HCT116 (cell line): ENCODE results near the gene TRIM65. TPM values are rescaled to one million over a fixed set of nuclear protein-coding genes. Genes with fewer than 3 reads are reported as not detected.

Experiments used
- ATAC-seq: fragments of 200-7000 bp; cut with Tn5 transposase; 2 replicates; pipeline ENCODE4 v1.9.1; 2020; ENCODE audit warnings: mild to moderate bottlenecking, moderate library complexity
- BruUV-seq: library from RNA; stranded (reverse); fragments of 400-500 nt; replicated peaks from 2 replicates; lab custom pipeline; 2021; lab: Mats Ljungman, UMichigan
- CTCF ChIA-PET: fragments of 300-600 bp; sonication (Branson Sonifier 250); formaldehyde crosslinking; loops from one replicate; lab custom pipeline; 2021; ENCODE audit warnings: antibody characterized with exemption; lab: Charles Lee
- POLR2A ChIA-PET: fragments of 300-600, 350-600 bp; sonication (Branson Sonifier 250); formaldehyde crosslinking; loops from one replicate; lab custom pipeline; 2021; ENCODE audit warnings: antibody characterized with exemption; lab: Charles Lee
- RAD21 ChIA-PET, 2 experiments: fragments of 300-600 bp; sonication (Branson Sonifier 250); formaldehyde crosslinking; loops; one replicate each; lab custom pipeline; 2023; ENCODE audit warnings: low total read pairs in 2 of 2; ENCODE audit not compliant: uncharacterized antibody in 2 of 2, unreplicated experiment in 2 of 2, low non-redundant PET in 1 of 2; lab: Charles Lee
- DNase-seq: peaks from one replicate; pipeline ENCODE4 v3.0.0-alpha.2; 2010; ENCODE audit warnings: low read depth, low spot score
- H2AFZ ChIP-seq: fragments of 200-600 bp; shearing (Covaris generic), sonication (generic); 2 replicates; pipeline ENCODE4 v1.6.1; 2017; ENCODE audit warnings: low read depth, mixed run types, mixed read lengths, antibody characterized with exemption, low read length; ENCODE audit not compliant: poor library complexity, severe bottlenecking
- H3K27ac ChIP-seq: 2 replicates; pipeline ENCODE4 v1.5.1; 2012; ENCODE audit warnings: low read depth, low read length
- H3K27me3 ChIP-seq: fragments of 200-600 bp; sonication (generic); 2 replicates; pipeline ENCODE4 v1.6.1; 2016; ENCODE audit warnings: mixed run types, low read length, mixed read lengths; ENCODE audit not compliant: insufficient read depth
- H3K36me3 ChIP-seq, 2 experiments: fragments of 200-500 bp in 1 of 2; fragments of 200-600 bp in 1 of 2; sonication (Bioruptor generic) in 1 of 2; sonication (generic) in 1 of 2; 2 replicates each; pipeline versions ENCODE4 v1.5.1 to v1.6.1; 2014 to 2016; ENCODE audit warnings: low read length in 2 of 2, inconsistent platforms in 1 of 2, mixed read lengths in 1 of 2, mixed run types in 1 of 2; ENCODE audit not compliant: insufficient read depth in 2 of 2, control insufficient read depth in 1 of 2
- H3K4me1 ChIP-seq, 2 experiments: fragments of 200-600 bp in 1 of 2; sonication (generic) in 1 of 2; 2 replicates each; pipeline versions ENCODE4 v1.5.1 to v1.6.1; 2012 to 2017; ENCODE audit warnings: low read length in 2 of 2, inconsistent platforms in 1 of 2, mild to moderate bottlenecking in 1 of 2, mixed read lengths in 1 of 2, mixed run types in 1 of 2, moderate library complexity in 1 of 2; ENCODE audit not compliant: insufficient read depth in 2 of 2, control insufficient read depth in 1 of 2
- H3K4me2 ChIP-seq: fragments of 200-600 bp; sonication (generic); 2 replicates; pipeline ENCODE4 v1.6.1; 2017; ENCODE audit warnings: mixed run types, low read length, mixed read lengths
- H3K4me3 ChIP-seq, 2 experiments: fragments of 200-600 bp in 1 of 2; sonication (generic) in 1 of 2; replicated peaks in 1 of 2; 2 replicates each; pipeline ENCODE4 v1.5.1; 2011 to 2016; ENCODE audit warnings: low read length in 2 of 2, control low read depth in 1 of 2, low read depth in 1 of 2, mild to moderate bottlenecking in 1 of 2, mixed read lengths in 1 of 2, mixed run types in 1 of 2
- H3K79me2 ChIP-seq: fragments of 200-600 bp; sonication (generic); 2 replicates; pipeline ENCODE4 v1.6.1; 2017; ENCODE audit warnings: mild to moderate bottlenecking, mixed run types, low read length, moderate library complexity, mixed read lengths; ENCODE audit not compliant: insufficient read depth
- H3K9ac ChIP-seq: fragments of 200-600 bp; sonication (generic); 2 replicates; pipeline ENCODE4 v1.6.1; 2016; ENCODE audit warnings: low read length, mixed read lengths
- H3K9me2 ChIP-seq: fragments of 200-600 bp; sonication (generic), shearing (Covaris generic); 2 replicates; pipeline ENCODE4 v1.6.1; 2017; ENCODE audit warnings: mixed run types, mild to moderate bottlenecking, moderate library complexity; ENCODE audit not compliant: insufficient read depth
- H3K9me3 ChIP-seq, 2 experiments: fragments of 200-500 bp in 1 of 2; fragments of 200-600 bp in 1 of 2; sonication (Bioruptor generic) in 1 of 2; sonication (generic) in 1 of 2; 2 replicates each; pipeline ENCODE4 v1.6.1; 2014 to 2017; ENCODE audit warnings: low read length in 2 of 2, mixed read lengths in 2 of 2, inconsistent platforms in 1 of 2, low read depth in 1 of 2, mild to moderate bottlenecking in 1 of 2, mixed run types in 1 of 2, moderate library complexity in 1 of 2; ENCODE audit not compliant: control insufficient read depth in 1 of 2, insufficient read depth in 1 of 2
- H4K20me1 ChIP-seq: fragments of 200-600 bp; sonication (generic), shearing (Covaris generic); 2 replicates; pipeline ENCODE4 v1.6.1; 2017; ENCODE audit warnings: mixed run types, mild to moderate bottlenecking, moderate library complexity; ENCODE audit not compliant: insufficient read depth
- ATF3 ChIP-seq: IDR thresholded peaks from 2 replicates; pipeline ENCODE4 v1.6.1; 2012
- EZH2phosphoT487 ChIP-seq: fragments of 200-600 bp; IDR thresholded peaks from 2 replicates; pipeline ENCODE4 v1.6.1; 2018; ENCODE audit warnings: antibody characterized with exemption, borderline replicate concordance
- FOSL1 ChIP-seq: IDR thresholded peaks from 2 replicates; pipeline ENCODE4 v1.6.1; 2012; ENCODE audit warnings: low read depth
- POLR2AphosphoS5 ChIP-seq: IDR thresholded peaks from 2 replicates; pipeline ENCODE4 v1.6.1; 2011; ENCODE audit warnings: mild to moderate bottlenecking, low read depth, low read length, moderate library complexity
- SIN3A ChIP-seq: IDR thresholded peaks from 2 replicates; pipeline ENCODE4 v1.6.1; 2012; ENCODE audit warnings: low read depth
- SRF ChIP-seq: IDR thresholded peaks from 2 replicates; pipeline ENCODE4 v1.6.1; 2012; ENCODE audit warnings: low read depth
- ZFX ChIP-seq: fragments of 450-650 bp; IDR thresholded peaks from 2 replicates; pipeline ENCODE4 v1.6.1; 2017
- intact Hi-C: fragments of 100-400 bp; cut with micrococcal nuclease; formaldehyde crosslinking; loops from 2 replicates; pipeline ENCODE4 v1.10.0; 2022
- total RNA-seq: library from RNA; stranded (reverse); gene quantifications from one replicate; pipeline ENCODE4 v1.2.1, GENCODE V29; 2021; ENCODE audit not compliant: unreplicated experiment
- TF ChIP-seq, protein P1 (sequence below): IDR thresholded peaks from 2 replicates; pipeline ENCODE4 v1.6.1; 2012; ENCODE audit warnings: low read depth

The TRIM65 gene
- total RNA-seq, 1 experiment from 2014 or later: 53.0 TPM

DNA sequence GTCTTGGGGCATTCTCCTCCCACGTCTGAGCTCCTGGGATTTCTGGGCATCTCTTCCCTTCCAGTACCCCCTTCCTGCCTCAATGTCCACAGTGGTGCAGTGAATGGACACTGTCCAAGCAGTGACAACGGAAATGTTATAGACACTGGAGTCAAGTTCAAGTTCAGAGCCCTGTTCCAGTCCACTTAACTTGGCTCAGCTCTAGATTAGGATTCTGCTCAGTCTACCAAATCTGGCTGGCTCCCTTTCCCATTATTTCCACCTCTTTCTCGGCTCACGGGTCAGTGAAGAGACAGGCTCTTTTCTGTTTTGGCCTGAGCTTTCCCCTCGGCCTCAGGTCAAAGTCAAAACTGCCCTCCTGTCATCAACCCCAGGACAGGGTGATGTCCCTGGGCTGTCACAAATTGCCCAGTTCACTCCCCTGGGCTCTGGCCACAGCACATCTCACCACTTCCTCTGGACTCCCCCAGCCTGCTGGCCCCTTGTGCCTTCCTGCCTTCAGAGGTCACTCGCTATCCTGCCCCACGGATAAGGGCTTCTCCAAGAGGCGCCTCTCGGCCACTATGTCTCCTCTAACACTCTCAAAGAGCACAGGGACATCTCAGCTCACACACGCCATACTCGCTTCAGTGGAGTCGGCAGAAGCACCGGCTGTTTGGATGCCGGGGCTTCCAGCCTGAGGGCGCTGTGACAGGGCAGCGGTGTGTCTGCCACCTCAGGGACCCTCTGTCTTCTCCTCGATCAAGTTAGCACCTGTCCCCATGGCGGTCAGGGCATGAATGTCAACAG, 25.6 kb upstream of the TRIM65 start:
- H3K27me3 ChIP-seq: no peaks in the 10 kb centered on the region
- BruUV-seq: no TSS peak
- CTCF ChIA-PET: no interaction called here
- DNase-seq (no peak), ATAC-seq (no peak)
- no peaks in the 10 kb centered on the region for H3K79me2 ChIP-seq
- H3K4me3 ChIP-seq: no peak overlapping the region
- no peak overlapping the region for H3K27ac ChIP-seq
- H3K9ac ChIP-seq: no peak overlapping the region
- intact Hi-C loops: no loop called here
- no peaks in the 10 kb centered on the region for H4K20me1 ChIP-seq
- H3K4me1 ChIP-seq: peaks cover 0 to 3% of the 10 kb centered on the region in 2 experiments; a peak in 2 of 4 replicates
- POLR2A ChIA-PET: interaction anchor here (1.8 kb wide), 1 partner anchor 142 kb away, joined by 4 read pairs; no protein-coding TSS in a partner anchor
- RAD21 ChIA-PET: no interaction called here
- TF ChIP-seq SRF (no peak), SIN3A (no peak), EZH2phosphoT487 (no peak), ATF3 (no peak), POLR2AphosphoS5 (no peak), ZFX (0 out of 2 replicates have a peak, but pooled peaks have one; percentile 0), FOSL1 (no peak)
- TF ChIP-seq, protein P1, sequence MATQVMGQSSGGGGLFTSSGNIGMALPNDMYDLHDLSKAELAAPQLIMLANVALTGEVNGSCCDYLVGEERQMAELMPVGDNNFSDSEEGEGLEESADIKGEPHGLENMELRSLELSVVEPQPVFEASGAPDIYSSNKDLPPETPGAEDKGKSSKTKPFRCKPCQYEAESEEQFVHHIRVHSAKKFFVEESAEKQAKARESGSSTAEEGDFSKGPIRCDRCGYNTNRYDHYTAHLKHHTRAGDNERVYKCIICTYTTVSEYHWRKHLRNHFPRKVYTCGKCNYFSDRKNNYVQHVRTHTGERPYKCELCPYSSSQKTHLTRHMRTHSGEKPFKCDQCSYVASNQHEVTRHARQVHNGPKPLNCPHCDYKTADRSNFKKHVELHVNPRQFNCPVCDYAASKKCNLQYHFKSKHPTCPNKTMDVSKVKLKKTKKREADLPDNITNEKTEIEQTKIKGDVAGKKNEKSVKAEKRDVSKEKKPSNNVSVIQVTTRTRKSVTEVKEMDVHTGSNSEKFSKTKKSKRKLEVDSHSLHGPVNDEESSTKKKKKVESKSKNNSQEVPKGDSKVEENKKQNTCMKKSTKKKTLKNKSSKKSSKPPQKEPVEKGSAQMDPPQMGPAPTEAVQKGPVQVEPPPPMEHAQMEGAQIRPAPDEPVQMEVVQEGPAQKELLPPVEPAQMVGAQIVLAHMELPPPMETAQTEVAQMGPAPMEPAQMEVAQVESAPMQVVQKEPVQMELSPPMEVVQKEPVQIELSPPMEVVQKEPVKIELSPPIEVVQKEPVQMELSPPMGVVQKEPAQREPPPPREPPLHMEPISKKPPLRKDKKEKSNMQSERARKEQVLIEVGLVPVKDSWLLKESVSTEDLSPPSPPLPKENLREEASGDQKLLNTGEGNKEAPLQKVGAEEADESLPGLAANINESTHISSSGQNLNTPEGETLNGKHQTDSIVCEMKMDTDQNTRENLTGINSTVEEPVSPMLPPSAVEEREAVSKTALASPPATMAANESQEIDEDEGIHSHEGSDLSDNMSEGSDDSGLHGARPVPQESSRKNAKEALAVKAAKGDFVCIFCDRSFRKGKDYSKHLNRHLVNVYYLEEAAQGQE: no peak
- no peaks in the 10 kb centered on the region for H3K9me3 ChIP-seq
- H3K9me2 ChIP-seq: no peaks in the 10 kb centered on the region
- H3K4me2 ChIP-seq: no peak overlapping the region
- no peak overlapping the region for H2AFZ ChIP-seq
- no peaks in the 10 kb centered on the region for H3K36me3 ChIP-seq
